Right renal cortex interstitium (tissue), 3 donors: Measurements from ENCODE around the gene EMID1. TPM values are rescaled to one million over a fixed set of nuclear protein-coding genes. Genes with fewer than 3 reads are reported as not detected.

Source experiments
- DNase-seq, 3 donors: peaks; one replicate each; pipeline ENCODE4 v3.0.0-alpha.2; 2013; ENCODE audit warnings: low read depth in 3 of 3, low spot score in 2 of 3
- polyA plus RNA-seq, 3 donors: library from polyadenylated mRNA; unstranded; fragments of 120-200 nt; gene quantifications; one replicate each; pipeline ENCODE4 v1.2.1, GENCODE V29; 2013; ENCODE audit not compliant: insufficient read length in 3 of 3

The EMID1 gene
- 10 to 100 TPM; 62.3 to 81.4 (median 62.5) TPM for polyA plus RNA-seq

GRCh38 chr22:29205594-29206371 is at the start of gene EMID1:
Gene EMID1 (plus strand): TSS chr22:29205896. CDS start chr22:29206039, 143 bp downstream.
- DNase-seq = no peak

GRCh38 chr22:29155966-29156365 is 49.7 kb upstream of the EMID1 start:
- no peak for DNase-seq

- DNase-seq = no peak
Measured at GRCh38 chr22:29156507-29156906, 49.2 kb upstream of the EMID1 start.

- no peak for DNase-seq
Measured at GRCh38 chr22:29157759-29158535, 47.7 kb upstream of the EMID1 start.

GRCh38 chr22:29158546-29158945 is 47.1 kb upstream of the EMID1 start:
- DNase-seq = no peak

- DNase-seq = no peak
Measured at GRCh38 chr22:29163808-29164207, 41.9 kb upstream of the EMID1 start.

GRCh38 chr22:29165321-29166060 is 40.2 kb upstream of the EMID1 start:
- DNase-seq = no peak

GRCh38 chr22:29166180-29166579 is 39.5 kb upstream of the EMID1 start:
- DNase-seq = no peak

GRCh38 chr22:29167032-29167911 is 38.4 kb upstream of the EMID1 start:
- DNase-seq = no peak

- DNase-seq = no peak
Measured at GRCh38 chr22:29171721-29172120, 34.0 kb upstream of the EMID1 start.

GRCh38 chr22:29172216-29172615 is 33.5 kb upstream of the EMID1 start:
- no peak for DNase-seq

GRCh38 chr22:29175312-29175835 is 30.3 kb upstream of the EMID1 start:
- no peak for DNase-seq

GRCh38 chr22:29183971-29184848 is 21.5 kb upstream of the EMID1 start:
- no peak for DNase-seq

GRCh38 chr22:29184849-29185490 is 20.7 kb upstream of the EMID1 start:
- DNase-seq = no peak

GRCh38 chr22:29186302-29186701 is 19.4 kb upstream of the EMID1 start:
- no peak for DNase-seq

GRCh38 chr22:29187831-29188230 is 17.9 kb upstream of the EMID1 start:
- DNase-seq = no peak

- no peak for DNase-seq
Measured at GRCh38 chr22:29190051-29190450, 15.6 kb upstream of the EMID1 start.

GRCh38 chr22:29190918-29191317 is 14.8 kb upstream of the EMID1 start:
- DNase-seq = no peak

- no peak for DNase-seq
Measured at GRCh38 chr22:29193021-29193420, 12.7 kb upstream of the EMID1 start.
